Neuronal stem cell (in vitro differentiated cells): ENCODE results near the gene ZBTB20.

Experiments
- DNase-seq: peaks from one replicate; pipeline ENCODE4 v3.0.0-alpha.2; 2013; ENCODE audit warnings: low spot score
- H2AFZ ChIP-seq: one replicate; pipeline ENCODE4 v1.6.1; 2013; ENCODE audit warnings: mild to moderate bottlenecking, low read length, inconsistent platforms
- H2AK5ac ChIP-seq: 2 replicates; pipeline ENCODE4 v1.6.1; 2013; ENCODE audit warnings: low read depth, mild to moderate bottlenecking, inconsistent platforms, low read length, moderate library complexity, mixed read lengths
- H2BK120ac ChIP-seq: 2 replicates; pipeline ENCODE4 v1.6.1; 2013; ENCODE audit warnings: low read depth, mild to moderate bottlenecking, inconsistent platforms, low read length, moderate library complexity, mixed read lengths
- H2BK12ac ChIP-seq: one replicate; pipeline ENCODE4 v1.6.1; 2013; ENCODE audit warnings: low read length, inconsistent platforms
- H2BK15ac ChIP-seq: 2 replicates; pipeline ENCODE4 v1.6.1; 2013; ENCODE audit warnings: mild to moderate bottlenecking, low read length, inconsistent platforms, mixed read lengths
- H2BK5ac ChIP-seq: one replicate; pipeline ENCODE4 v1.6.1; 2013; ENCODE audit warnings: inconsistent platforms, mild to moderate bottlenecking, low read length, moderate library complexity
- H3K14ac ChIP-seq: one replicate; pipeline ENCODE4 v1.6.1; 2013; ENCODE audit warnings: low read length, inconsistent platforms
- H3K18ac ChIP-seq: 2 replicates; pipeline ENCODE4 v1.6.1; 2013; ENCODE audit warnings: low read length, inconsistent platforms
- H3K23ac ChIP-seq: 2 replicates; pipeline ENCODE4 v1.6.1; 2013; ENCODE audit warnings: low read depth, mild to moderate bottlenecking, mixed read lengths, low read length, inconsistent platforms; ENCODE audit not compliant: poor library complexity
- H3K27ac ChIP-seq: replicated peaks from 3 replicates; pipeline ENCODE4 v1.5.1; 2013; ENCODE audit warnings: low read length, inconsistent platforms
- H3K27me3 ChIP-seq, 3 experiments: 2 replicates each; pipeline ENCODE4 v1.6.1; 2013; ENCODE audit warnings: low read length in 3 of 3, mild to moderate bottlenecking in 2 of 3, inconsistent platforms in 1 of 3, low read depth in 1 of 3, mixed read lengths in 1 of 3, moderate library complexity in 1 of 3; ENCODE audit not compliant: control insufficient read depth in 3 of 3, insufficient read depth in 3 of 3
- H3K36me3 ChIP-seq, 2 donors: replicated peaks in 1 of 2; 2 replicates each; pipeline ENCODE4 v1.6.1; 2013; ENCODE audit warnings: low read length in 2 of 2; ENCODE audit not compliant: control insufficient read depth in 2 of 2, insufficient read depth in 2 of 2
- H3K4ac ChIP-seq: 2 replicates; pipeline ENCODE4 v1.6.1; 2013; ENCODE audit warnings: inconsistent platforms, mild to moderate bottlenecking, low read length, moderate library complexity
- H3K4me1 ChIP-seq, 2 donors: 1 replicate in 1 of 2; 2 replicates in 1 of 2; pipeline ENCODE4 v1.6.1; 2013; ENCODE audit warnings: low read length in 2 of 2, low read depth in 1 of 2; ENCODE audit not compliant: control insufficient read depth in 2 of 2, insufficient read depth in 1 of 2
- H3K4me2 ChIP-seq: one replicate; pipeline ENCODE4 v1.6.1; 2013; ENCODE audit warnings: mild to moderate bottlenecking, low read length, inconsistent platforms; ENCODE audit not compliant: insufficient read depth, poor library complexity, severe bottlenecking
- H3K4me3 ChIP-seq, 2 donors: 2 replicates each; pipeline ENCODE4 v1.5.1; 2013; ENCODE audit warnings: low read length in 2 of 2, mild to moderate bottlenecking in 2 of 2, inconsistent platforms in 1 of 2, moderate library complexity in 1 of 2
- H3K79me1 ChIP-seq: one replicate; pipeline ENCODE4 v1.6.1; 2013; ENCODE audit warnings: low read depth, mild to moderate bottlenecking, inconsistent platforms, low read length, moderate library complexity
- H3K9ac ChIP-seq: one replicate; pipeline ENCODE4 v1.6.1; 2013; ENCODE audit warnings: mild to moderate bottlenecking, low read depth, low read length, inconsistent platforms; ENCODE audit not compliant: poor library complexity
- H3K9me3 ChIP-seq, 2 donors: replicated peaks in 1 of 2; 2 replicates each; pipeline versions ENCODE3 to v1.6.1; 2013; ENCODE audit warnings: low read length in 2 of 2, mild to moderate bottlenecking in 2 of 2, inconsistent platforms in 1 of 2, low read depth in 1 of 2, mixed read lengths in 1 of 2, moderate library complexity in 1 of 2; ENCODE audit not compliant: control insufficient read depth in 2 of 2, insufficient read depth in 1 of 2
- H4K8ac ChIP-seq: one replicate; pipeline ENCODE4 v1.6.1; 2013; ENCODE audit warnings: low read depth, mild to moderate bottlenecking, inconsistent platforms, low read length, moderate library complexity
- H4K91ac ChIP-seq: one replicate; pipeline ENCODE4 v1.6.1; 2013; ENCODE audit warnings: low read length, low read depth, mild to moderate bottlenecking, inconsistent platforms; ENCODE audit not compliant: poor library complexity
- WGBS, 2 donors: extraction: QIAGEN DNeasy Blood & Tissue Kit; methylation state at CpG; one replicate each; pipeline ENCODE4 v1.1.7; 2013; ENCODE audit warnings: missing lambda C conversion rate in 2 of 2, mixed read lengths in 1 of 2; ENCODE audit not compliant: insufficient read length in 2 of 2, insufficient replicate concordance in 1 of 2; ENCODE audit errors: extremely low coverage in 2 of 2; 5-methylcytosine and 5-hydroxymethylcytosine counted together

ZBTB20 gene

DNA sequence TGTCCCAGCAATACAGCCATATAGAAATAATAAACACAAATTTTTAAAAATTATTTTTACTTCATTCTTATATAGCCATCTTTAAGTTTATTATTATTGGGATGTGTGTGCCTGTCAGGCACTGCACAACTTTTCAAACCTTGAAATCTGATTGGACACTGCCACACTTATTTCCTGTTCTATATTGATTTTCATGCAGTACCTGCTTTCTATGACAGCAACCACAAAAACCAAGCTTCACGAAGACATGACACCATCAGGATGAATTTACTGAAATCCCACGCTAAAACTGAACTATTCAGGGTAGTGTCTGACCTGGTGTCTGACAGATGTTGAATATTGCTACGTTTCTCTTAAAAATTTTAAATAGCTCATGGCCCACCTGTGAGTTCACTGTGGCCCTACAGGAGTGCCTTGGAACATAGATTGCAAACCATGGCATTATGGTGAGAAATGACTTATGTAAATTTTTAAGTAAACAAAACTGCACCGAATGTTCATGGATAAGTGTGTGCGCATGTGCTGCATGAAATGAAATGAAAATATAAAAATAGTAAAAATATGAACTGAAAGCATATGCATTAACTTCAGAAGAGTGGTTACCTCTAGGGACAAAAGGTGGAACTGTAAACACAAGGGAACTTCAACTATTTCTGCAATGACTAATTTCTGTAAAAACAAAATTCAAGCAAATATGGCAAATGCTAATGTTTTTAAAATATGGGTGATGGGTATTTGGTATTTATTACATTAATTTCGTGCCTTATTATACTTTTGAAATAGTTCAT is 152.3 kb downstream of the ZBTB20 start:
- H2BK5ac ChIP-seq: no peak overlapping the region

DNA sequence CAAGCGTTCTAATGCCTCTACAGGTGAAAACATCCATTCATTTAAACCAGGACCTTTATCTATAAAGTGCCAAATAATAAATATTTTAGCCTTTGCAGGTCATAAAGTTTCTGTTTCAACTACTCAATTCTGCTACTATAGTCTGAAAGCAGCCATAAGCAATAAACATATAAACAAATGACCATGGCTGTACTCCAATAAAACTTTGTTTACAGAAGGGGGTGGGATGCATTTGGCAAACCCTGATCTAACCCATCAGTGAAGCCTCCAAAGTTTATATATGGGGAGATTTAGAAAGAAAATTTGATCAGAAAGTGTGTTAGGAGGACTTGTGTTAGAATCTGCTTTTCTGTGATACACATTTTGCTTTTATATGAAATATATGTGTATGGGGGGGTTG is 161.3 kb downstream of the ZBTB20 start:
- Histone ChIP-seq H2BK5ac (no peak overlapping the region), H3K18ac (no peak overlapping the region), H3K4me2 (no peak overlapping the region), H2BK120ac (no peak overlapping the region), H3K9me3 (no peaks in the 10 kb centered on the region), H4K91ac (no peak overlapping the region), H2BK12ac (no peak overlapping the region), H3K27ac (no peak overlapping the region), H3K27me3 (no peaks in the 10 kb centered on the region), H3K14ac (no peak overlapping the region), H3K79me1 (no peaks in the 10 kb centered on the region), H3K9ac (no peak overlapping the region), H3K4me1 (no peaks in the 10 kb centered on the region), H3K23ac (no peak overlapping the region), H2AFZ (no peak overlapping the region), H3K4ac (no peak overlapping the region), H2AK5ac (no peak overlapping the region), H4K8ac (no peak overlapping the region), H3K36me3 (no peaks in the 10 kb centered on the region), H3K4me3 (no peak overlapping the region), H2BK15ac (no peak overlapping the region)
- WGBS, 2 donors: no CpG with 5 or more reads among the region's 1 CpG
- DNase-seq: no peak

More for the DNA sequence above, 152.3 kb downstream of the ZBTB20 start:
- no peak overlapping the region for H3K9ac ChIP-seq
- no peaks in the 10 kb centered on the region for H3K27me3 ChIP-seq
- no peak overlapping the region for H2BK120ac ChIP-seq
- no peak overlapping the region for H2AFZ ChIP-seq
- no peak overlapping the region for H2BK12ac ChIP-seq
- no peak overlapping the region for H3K27ac ChIP-seq
- H3K18ac ChIP-seq: no peak overlapping the region
- H3K79me1 ChIP-seq: no peaks in the 10 kb centered on the region
- H3K9me3 ChIP-seq: no peaks in the 10 kb centered on the region
- H4K91ac ChIP-seq: no peak overlapping the region
- H3K4me1 ChIP-seq: no peaks in the 10 kb centered on the region
- no peaks in the 10 kb centered on the region for H3K36me3 ChIP-seq
- WGBS, 2 donors: no CpG with 5 or more reads among the region's 6 CpGs
- H2BK15ac ChIP-seq: no peak overlapping the region
- H3K4ac ChIP-seq: no peak overlapping the region
- no peak overlapping the region for H3K4me2 ChIP-seq
- DNase-seq: no peak
- H3K23ac ChIP-seq: no peak overlapping the region
- no peak overlapping the region for H3K14ac ChIP-seq
- no peak overlapping the region for H3K4me3 ChIP-seq
- no peak overlapping the region for H4K8ac ChIP-seq
- no peak overlapping the region for H2AK5ac ChIP-seq

DNA sequence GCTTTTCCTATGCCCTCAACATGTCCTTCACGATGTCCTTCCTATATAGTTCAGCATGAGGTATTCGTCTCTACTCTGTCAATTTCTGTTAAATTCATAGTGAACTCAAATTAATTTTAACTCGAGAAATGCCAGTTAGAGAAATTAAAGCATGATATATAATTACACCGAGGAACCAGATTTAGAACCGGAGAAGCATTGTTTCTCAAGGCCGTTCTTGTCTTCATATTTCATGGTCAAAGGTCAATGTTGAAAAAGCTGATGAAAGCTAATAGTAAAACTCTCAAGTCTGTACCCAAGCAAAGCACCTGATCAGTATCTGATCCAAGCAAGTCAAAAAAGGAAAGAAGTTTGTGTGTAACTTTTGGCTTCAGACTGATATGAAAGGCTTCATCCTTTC is 163.8 kb downstream of the ZBTB20 start:
- Histone ChIP-seq H3K4me2 (no peak overlapping the region), H3K18ac (no peak overlapping the region), H3K27ac (no peak overlapping the region), H3K4ac (no peak overlapping the region), H2BK15ac (no peak overlapping the region), H2BK12ac (no peak overlapping the region), H3K4me3 (no peak overlapping the region), H4K91ac (no peak overlapping the region), H3K27me3 (no peaks in the 10 kb centered on the region), H3K79me1 (no peaks in the 10 kb centered on the region), H3K23ac (no peak overlapping the region), H4K8ac (no peak overlapping the region), H2BK5ac (no peak overlapping the region), H2BK120ac (no peak overlapping the region), H2AFZ (no peak overlapping the region), H3K9me3 (no peaks in the 10 kb centered on the region), H3K9ac (no peak overlapping the region), H3K36me3 (no peaks in the 10 kb centered on the region), H3K14ac (no peak overlapping the region), H3K4me1 (no peaks in the 10 kb centered on the region), H2AK5ac (no peak overlapping the region)
- no CpG with 5 or more reads among the region's 6 CpGs for WGBS, 2 donors
- no peak for DNase-seq

DNA sequence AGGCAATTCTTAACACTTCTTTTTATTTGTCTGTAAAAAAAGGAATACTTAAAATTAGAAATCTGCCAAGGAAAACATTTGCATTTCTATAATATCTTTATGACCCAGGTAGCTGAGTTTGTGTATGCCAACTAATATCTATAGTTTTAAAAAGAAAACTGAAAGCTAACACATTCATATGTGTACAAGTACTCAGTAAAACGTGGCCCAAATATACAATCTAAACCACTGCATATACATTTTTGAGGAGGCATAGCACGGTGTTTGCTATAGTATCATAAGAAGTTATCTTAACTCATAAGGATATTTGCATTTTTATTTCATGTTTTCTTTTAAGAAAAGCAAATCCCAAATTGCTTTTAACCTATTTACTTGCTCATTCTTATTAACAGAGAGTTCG is 172.7 kb downstream of the ZBTB20 start:
- no peak overlapping the region for H2AK5ac ChIP-seq

More for the DNA sequence above, 172.7 kb downstream of the ZBTB20 start:
- Histone ChIP-seq H3K9ac (no peak overlapping the region), H3K4me2 (no peak overlapping the region), H3K27me3 (no peaks in the 10 kb centered on the region), H3K27ac (no peak overlapping the region), H3K36me3 (no peaks in the 10 kb centered on the region), H3K23ac (no peak overlapping the region), H3K4me1 (peaks cover 2 to 10% of the 10 kb centered on the region in 2 donors), H2BK15ac (no peak overlapping the region), H2BK5ac (no peak overlapping the region), H2AFZ (no peak overlapping the region), H4K8ac (no peak overlapping the region), H3K79me1 (no peaks in the 10 kb centered on the region), H3K4me3 (no peak overlapping the region), H3K18ac (no peak overlapping the region), H3K4ac (no peak overlapping the region), H3K14ac (no peak overlapping the region), H2BK12ac (no peak overlapping the region), H3K9me3 (no peaks in the 10 kb centered on the region), H2BK120ac (no peak overlapping the region), H4K91ac (no peak overlapping the region)
- DNase-seq: no peak
- WGBS, 2 donors: no CpG with 5 or more reads among the region's 3 CpGs
